Endothelial cell of umbilical vein (primary cell): ENCODE results near the gene BAZ1A. TPM values are rescaled to one million over a fixed set of nuclear protein-coding genes. Genes with fewer than 3 reads are reported as not detected.

ENCODE experiments used
- BruUV-seq: library from RNA; stranded (reverse); fragments of 400-500 nt; replicated peaks from 2 replicates; lab custom pipeline; 2021; lab: Mats Ljungman, UMichigan
- CTCF ChIA-PET: fragments of 300-600, 350-600 bp; sonication (Branson Sonifier 250); formaldehyde crosslinking; loops from one replicate; lab custom pipeline; 2021; ENCODE audit warnings: antibody characterized with exemption, inconsistent platforms; lab: Charles Lee
- POLR2A ChIA-PET: fragments of 300-600, 350-600 bp; sonication (Branson Sonifier 250); formaldehyde crosslinking; loops from one replicate; lab custom pipeline; 2021; ENCODE audit warnings: antibody characterized with exemption, inconsistent platforms; lab: Charles Lee
- DNase-seq: peaks from one replicate; pipeline ENCODE4 v3.0.0-alpha.2; 2011; ENCODE audit warnings: low read depth, low spot score
- FAIRE-seq: peaks from 2 replicates; lab custom pipeline; 2011; peaks lifted over from hg19 to GRCh38; lab: Jason Lieb, UNC
- H2AFZ ChIP-seq: 2 replicates; pipeline ENCODE4 v1.6.0; 2012; ENCODE audit warnings: low read depth, low read length, control low read depth, inconsistent platforms
- H3K27ac ChIP-seq: 2 replicates; pipeline ENCODE4 v1.5.1; 2011; ENCODE audit warnings: low read depth, mild to moderate bottlenecking, control low read depth, low read length, moderate library complexity; ENCODE audit not compliant: insufficient read depth
- H3K27me3 ChIP-seq, 2 experiments: 2 replicates each; pipeline versions ENCODE4 v1.6.0 to v1.6.1; 2011; ENCODE audit warnings: low read length in 2 of 2, mixed read lengths in 1 of 2; ENCODE audit not compliant: control insufficient read depth in 2 of 2, insufficient read depth in 2 of 2
- H3K36me3 ChIP-seq, 2 experiments: 2 replicates in 1 of 2; 3 replicates in 1 of 2; pipeline ENCODE4 v1.5.1; 2011; ENCODE audit warnings: low read length in 2 of 2, mild to moderate bottlenecking in 1 of 2, moderate library complexity in 1 of 2; ENCODE audit not compliant: control insufficient read depth in 2 of 2, insufficient read depth in 2 of 2; ENCODE audit errors: extremely low read depth in 1 of 2
- H3K4me1 ChIP-seq: 3 replicates; pipeline ENCODE4 v1.5.1; 2011; ENCODE audit warnings: mild to moderate bottlenecking, low read length; ENCODE audit not compliant: control insufficient read depth, insufficient read depth; ENCODE audit errors: extremely low read depth
- H3K4me2 ChIP-seq: 2 replicates; pipeline ENCODE4 v1.6.1; 2011; ENCODE audit warnings: low read length, control low read depth, mixed read lengths; ENCODE audit not compliant: insufficient read depth
- H3K4me3 ChIP-seq, 3 experiments: fragments of 200-600 bp in 1 of 3; sonication (generic), shearing (Covaris generic) in 1 of 3; replicated peaks in 1 of 3; 2 replicates each; pipeline ENCODE4 v1.5.1; 2011 to 2016; ENCODE audit warnings: control low read depth in 3 of 3, low read length in 3 of 3, mild to moderate bottlenecking in 2 of 3, inconsistent platforms in 1 of 3, low read depth in 1 of 3, moderate library complexity in 1 of 3; ENCODE audit not compliant: insufficient read depth in 1 of 3
- H3K79me2 ChIP-seq: 2 replicates; pipeline ENCODE4 v1.6.0; 2012; ENCODE audit warnings: low read length, inconsistent platforms; ENCODE audit not compliant: control insufficient read depth, insufficient read depth
- H3K9ac ChIP-seq: replicated peaks from 2 replicates; pipeline ENCODE3; 2011; ENCODE audit warnings: low read length, control low read depth; ENCODE audit not compliant: insufficient read depth; ENCODE audit errors: extremely low read depth
- H3K9me1 ChIP-seq: replicated peaks from 3 replicates; pipeline ENCODE4 v1.6.0; 2011; ENCODE audit warnings: mild to moderate bottlenecking, low read length; ENCODE audit not compliant: control insufficient read depth, insufficient read depth; ENCODE audit errors: extremely low read depth
- H3K9me3 ChIP-seq: replicated peaks from 2 replicates; pipeline ENCODE4 v1.5.1; 2012; ENCODE audit warnings: low read length, inconsistent platforms; ENCODE audit not compliant: control insufficient read depth, insufficient read depth
- H4K20me1 ChIP-seq: replicated peaks from 2 replicates; pipeline ENCODE3; 2011; ENCODE audit warnings: mild to moderate bottlenecking, low read length; ENCODE audit not compliant: control insufficient read depth, insufficient read depth; ENCODE audit errors: extremely low read depth
- EZH2 ChIP-seq: IDR thresholded peaks from 2 replicates; pipeline ENCODE4 v1.6.1; 2012; ENCODE audit warnings: borderline replicate concordance, low read depth, mild to moderate bottlenecking, moderate library complexity, low read length, inconsistent platforms; ENCODE audit not compliant: severe bottlenecking
- FOS ChIP-seq: IDR thresholded peaks from 2 replicates; pipeline ENCODE4 v1.6.1; 2011; ENCODE audit warnings: mild to moderate bottlenecking, low read length, moderate library complexity, borderline replicate concordance; ENCODE audit not compliant: insufficient read depth
- GATA2 ChIP-seq: IDR thresholded peaks from 2 replicates; pipeline ENCODE4 v1.7.0; 2011; ENCODE audit warnings: low read depth, mild to moderate bottlenecking, moderate library complexity, mixed read lengths, low read length; ENCODE audit not compliant: insufficient read length, insufficient read depth
- JUN ChIP-seq: IDR thresholded peaks from 2 replicates; pipeline ENCODE4 v1.6.1; 2011; ENCODE audit warnings: borderline replicate concordance, low read depth; ENCODE audit not compliant: insufficient read length, insufficient read depth
- MAX ChIP-seq: IDR thresholded peaks from 2 replicates; pipeline ENCODE4 v1.6.1; 2011; ENCODE audit not compliant: insufficient read depth, insufficient read length
- MYC ChIP-seq: IDR thresholded peaks from one replicate; pipeline ENCODE4 v1.6.1; 2011; ENCODE audit warnings: mild to moderate bottlenecking, low read depth, low read length
- POLR2A ChIP-seq: IDR thresholded peaks from 2 replicates; pipeline ENCODE4 v1.6.1; 2012; ENCODE audit warnings: low read depth, mild to moderate bottlenecking, control low read depth, low read length
- POLR2AphosphoS5 ChIP-seq: IDR thresholded peaks from 2 replicates; pipeline ENCODE4 v1.6.1; 2012; ENCODE audit warnings: low read depth, mild to moderate bottlenecking, control low read depth, low read length, moderate library complexity; ENCODE audit not compliant: insufficient read depth
- dilution Hi-C: fragments of 300-500 bp; cut with MboI; formaldehyde crosslinking; loops from one replicate; pipeline ENCODE4 v1.15.0; 2019; ENCODE audit warnings: low sequenced_read_pairs; ENCODE audit not compliant: extremely low pct_ligation_motif_present
- intact Hi-C: fragments of 100-400 bp; cut with micrococcal nuclease; formaldehyde crosslinking; loops from one replicate; pipeline ENCODE4 v1.10.0; 2022
- polyA plus RNA-seq, 4 experiments: library from polyadenylated mRNA; depleted of rRNA in 3 of 4; stranded (reverse) in 3 of 4; unstranded in 1 of 4; fragments of >200 nt; gene quantifications; 2 replicates each; pipeline versions ENCODE4 v1.2.1 to v1.2.3, GENCODE V29; 2011 to 2012; ENCODE audit warnings: missing spikeins in 1 of 4
- total RNA-seq: library from RNA; stranded (reverse); gene quantifications from 2 replicates; pipeline ENCODE4 v1.2.3, GENCODE V29; 2021
- TF ChIP-seq, protein P1 (sequence below), 2 donors: IDR thresholded peaks; 1 replicate in 1 of 2; 2 replicates in 1 of 2; pipeline ENCODE4 v1.5.1; 2011; ENCODE audit warnings: low read length in 2 of 2, mild to moderate bottlenecking in 2 of 2, moderate library complexity in 2 of 2, control low read depth in 1 of 2, inconsistent platforms in 1 of 2, low read depth in 1 of 2; ENCODE audit not compliant: insufficient read depth in 1 of 2; ENCODE audit errors: extremely low read depth in 1 of 2

BAZ1A gene
- total and polyA plus RNA-seq, 2 donors (not counting 3 experiments of a cell fraction or from before 2014, with no cell fraction given): 15.2 to 52.1 TPM

- peaks cover 3% of the 10 kb centered on the region for H4K20me1 ChIP-seq
- H3K36me3 ChIP-seq: no peaks in the 10 kb centered on the region
- POLR2A ChIA-PET: interaction anchor here (1.6 kb wide), 1 partner anchor 172 kb away, joined by 10 read pairs; the partner anchor contains the start of gene FAM177A1
- peak overlapping the region; percentile 91 for H3K4me2 ChIP-seq
- H3K9ac ChIP-seq: peak overlapping the region; percentile 88
- DNase-seq (peak; percentile 85), FAIRE-seq (peak; percentile 76)
- peak overlapping the region; percentile 46 for H2AFZ ChIP-seq
- no peaks in the 10 kb centered on the region for H3K27me3 ChIP-seq
- H3K27ac ChIP-seq: peak overlapping the region; percentile 84
- H3K9me1 ChIP-seq: no peaks in the 10 kb centered on the region
- no peaks in the 10 kb centered on the region for H3K9me3 ChIP-seq
- H3K4me3 ChIP-seq: peak overlapping the region; percentile 78 to 85 (median 80)
- TF ChIP-seq MYC: no peak
- no peak for TF ChIP-seq JUN
- TF ChIP-seq MAX: no peak
- no peak for TF ChIP-seq GATA2
- TF ChIP-seq FOS: peak; percentile 53
- TF ChIP-seq, protein P1, sequence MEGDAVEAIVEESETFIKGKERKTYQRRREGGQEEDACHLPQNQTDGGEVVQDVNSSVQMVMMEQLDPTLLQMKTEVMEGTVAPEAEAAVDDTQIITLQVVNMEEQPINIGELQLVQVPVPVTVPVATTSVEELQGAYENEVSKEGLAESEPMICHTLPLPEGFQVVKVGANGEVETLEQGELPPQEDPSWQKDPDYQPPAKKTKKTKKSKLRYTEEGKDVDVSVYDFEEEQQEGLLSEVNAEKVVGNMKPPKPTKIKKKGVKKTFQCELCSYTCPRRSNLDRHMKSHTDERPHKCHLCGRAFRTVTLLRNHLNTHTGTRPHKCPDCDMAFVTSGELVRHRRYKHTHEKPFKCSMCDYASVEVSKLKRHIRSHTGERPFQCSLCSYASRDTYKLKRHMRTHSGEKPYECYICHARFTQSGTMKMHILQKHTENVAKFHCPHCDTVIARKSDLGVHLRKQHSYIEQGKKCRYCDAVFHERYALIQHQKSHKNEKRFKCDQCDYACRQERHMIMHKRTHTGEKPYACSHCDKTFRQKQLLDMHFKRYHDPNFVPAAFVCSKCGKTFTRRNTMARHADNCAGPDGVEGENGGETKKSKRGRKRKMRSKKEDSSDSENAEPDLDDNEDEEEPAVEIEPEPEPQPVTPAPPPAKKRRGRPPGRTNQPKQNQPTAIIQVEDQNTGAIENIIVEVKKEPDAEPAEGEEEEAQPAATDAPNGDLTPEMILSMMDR (IDR thresholded peaks at IDR 0.05; ENCODE audit: extremely low read depth in 1 of 2, insufficient read depth in 1 of 2, low read depth in 1 of 2, low read length in 2 of 2): no peak
- peak; percentile 13 for TF ChIP-seq POLR2AphosphoS5
- TF ChIP-seq POLR2A: peak; percentile 40
- no peak for TF ChIP-seq EZH2
- H3K79me2 ChIP-seq: peaks cover 66% of the 10 kb centered on the region
- dilution Hi-C loops (no loop called here), intact Hi-C loops (loop anchor here (1.0 to 5.0 kb wide), 5 partner anchors 109 to 549 kb away; partner anchors contain the start of genes FAM177A1, PRORP and SRP54)
- H3K4me1 ChIP-seq: peaks cover 14% of the 10 kb centered on the region
- CTCF ChIA-PET: interaction anchor here (1.0 to 1.2 kb wide), 2 partner anchors 107 to 151 kb away, joined by 3 read pairs; no protein-coding TSS in a partner anchor
- no TSS peak for BruUV-seq
Measured at GRCh38 chr14:34873589-34874385, 1.4 kb downstream of the BAZ1A start.
